A673 (cell line): Measurements from ENCODE around the gene SART1. TPM values are rescaled to one million over a fixed set of nuclear protein-coding genes. Genes with fewer than 3 reads are reported as not detected.

ENCODE experiments used
- BruUV-seq: library from RNA; stranded (reverse); fragments of 400-500 nt; replicated peaks from 2 replicates; lab custom pipeline; 2021; lab: Mats Ljungman, UMichigan
- CTCF ChIA-PET: fragments of 300-600 bp; sonication (Branson Sonifier 250); formaldehyde crosslinking; loops from one replicate; lab custom pipeline; 2022; ENCODE audit warnings: antibody characterized with exemption; lab: Charles Lee
- POLR2A ChIA-PET: fragments of 300-600 bp; sonication (Branson Sonifier 250); formaldehyde crosslinking; loops from one replicate; lab custom pipeline; 2022; ENCODE audit warnings: antibody characterized with exemption; ENCODE audit not compliant: low non-redundant PET; lab: Charles Lee
- DNase-seq: peaks from one replicate; pipeline ENCODE4 v3.0.0-alpha.2; 2015; ENCODE audit warnings: low spot score
- H3K27ac ChIP-seq: fragments of 200-600 bp; sonication (generic); 2 replicates; pipeline ENCODE4 v1.5.1; 2016; ENCODE audit warnings: mixed run types, low read depth, mild to moderate bottlenecking, mixed read lengths, antibody characterized with exemption, low read length; ENCODE audit not compliant: poor library complexity, severe bottlenecking
- H3K27me3 ChIP-seq: fragments of 200-600 bp; sonication (generic); replicated peaks from 2 replicates; pipeline ENCODE4 v1.6.1; 2017; ENCODE audit warnings: mixed run types, low read depth, mild to moderate bottlenecking, mixed read lengths, antibody characterized with exemption, low read length; ENCODE audit not compliant: insufficient read depth, poor library complexity
- H3K36me3 ChIP-seq: fragments of 200-600 bp; sonication (generic); 2 replicates; pipeline ENCODE4 v1.6.1; 2016; ENCODE audit warnings: mixed run types, mild to moderate bottlenecking, mixed read lengths, antibody characterized with exemption, low read length; ENCODE audit not compliant: insufficient read depth, poor library complexity, severe bottlenecking
- H3K4me1 ChIP-seq: fragments of 200-600 bp; sonication (generic); 2 replicates; pipeline ENCODE4 v1.6.1; 2017; ENCODE audit warnings: mixed run types, mild to moderate bottlenecking, mixed read lengths, antibody characterized with exemption, low read length; ENCODE audit not compliant: insufficient read depth, poor library complexity, severe bottlenecking
- H3K4me3 ChIP-seq: fragments of 200-600 bp; sonication (generic); 2 replicates; pipeline ENCODE4 v1.5.1; 2016; ENCODE audit warnings: low read depth, mixed run types, mild to moderate bottlenecking, mixed read lengths, low read length; ENCODE audit not compliant: poor library complexity, severe bottlenecking
- H3K9me3 ChIP-seq: fragments of 200-600 bp; sonication (generic); 2 replicates; pipeline ENCODE4 v1.6.1; 2016; ENCODE audit warnings: mixed run types, low read depth, mild to moderate bottlenecking, mixed read lengths, antibody characterized with exemption, low read length; ENCODE audit not compliant: poor library complexity, severe bottlenecking
- CTCF ChIP-seq: fragments of 300-800, 200-600 bp; sonication (generic); conservative IDR thresholded peaks from 2 replicates; pipeline ENCODE4 v1.5.1; 2017; ENCODE audit warnings: low read depth, mild to moderate bottlenecking, antibody characterized with exemption, low read length, moderate library complexity, mixed read lengths
- EZH2 ChIP-seq: fragments of 200-600 bp; sonication (generic); IDR thresholded peaks from 2 replicates; pipeline ENCODE4 v1.6.1; 2017; ENCODE audit warnings: borderline replicate concordance, low read depth, mild to moderate bottlenecking, mixed read lengths, antibody characterized with exemption, low read length; ENCODE audit not compliant: poor library complexity, severe bottlenecking
- intact Hi-C: fragments of 100-400 bp; cut with micrococcal nuclease; formaldehyde crosslinking; loops from one replicate; pipeline ENCODE4 v1.10.0; 2022; ENCODE audit not compliant: unreplicated experiment
- total RNA-seq: library from RNA; stranded (reverse); gene quantifications from 2 replicates; pipeline ENCODE4 v1.2.3, GENCODE V29; 2021

Gene SART1
- total RNA-seq, 1 experiment from 2014 or later, result 96.3 TPM

- ChIA-PET POLR2A (interaction anchor here (0.5 to 0.6 kb wide), 2 partner anchors 156 to 517 kb away, joined by 3 read pairs; partner anchors contain the start of genes MALAT1 and MUS81), CTCF (no interaction called here)
- Histone ChIP-seq H3K4me3 (no peak overlapping the region), H3K36me3 (no peaks in the 10 kb centered on the region), H3K27me3 (no peaks in the 10 kb centered on the region), H3K4me1 (peaks cover 23% of the 10 kb centered on the region), H3K27ac (peak overlapping the region; percentile 62), H3K9me3 (no peaks in the 10 kb centered on the region)
- BruUV-seq, result no TSS peak
- TF ChIP-seq EZH2 (no peak), CTCF (no peak)
- intact Hi-C loops, result no loop called here
- DNase-seq, result peak; percentile 85
Measured at GRCh38 chr11:66015936-66016792, 54.6 kb downstream of the SART1 start.

GRCh38 chr11:66016793-66017177 lies 55.3 kb downstream of the SART1 start:
- H3K27ac ChIP-seq, result peak overlapping the region; percentile 62
- no peak overlapping the region for H3K4me3 ChIP-seq
- ChIA-PET CTCF (no interaction called here), POLR2A (interaction anchor here (0.6 kb wide), 1 partner anchor 157 kb away, joined by 3 read pairs; the partner anchor contains the start of gene MUS81)
- no peaks in the 10 kb centered on the region for H3K36me3 ChIP-seq
- H3K9me3 ChIP-seq, result no peaks in the 10 kb centered on the region
- no peaks in the 10 kb centered on the region for H3K27me3 ChIP-seq
- TF ChIP-seq CTCF (no peak), EZH2 (no peak)
- BruUV-seq, result no TSS peak
- peaks cover 23% of the 10 kb centered on the region for H3K4me1 ChIP-seq
- DNase-seq, result no peak
- intact Hi-C loops, result no loop called here

- intact Hi-C loops, result no loop called here
- no peaks in the 10 kb centered on the region for H3K27me3 ChIP-seq
- no peak for TF ChIP-seq EZH2
- TF ChIP-seq CTCF, result no peak
- no peaks in the 10 kb centered on the region for H3K36me3 ChIP-seq
- peaks cover 23% of the 10 kb centered on the region for H3K4me1 ChIP-seq
- H3K27ac ChIP-seq, result no peak overlapping the region
- BruUV-seq, result no TSS peak
- ChIA-PET CTCF (no interaction called here), POLR2A (no interaction called here)
- DNase-seq, result no peak
- H3K4me3 ChIP-seq, result no peak overlapping the region
- H3K9me3 ChIP-seq, result no peaks in the 10 kb centered on the region
Measured at GRCh38 chr11:66017321-66017720, 55.8 kb downstream of the SART1 start.
